Glomerular visceral epithelial cell (primary cell): ENCODE results near the gene NAA20.

Experiments used
- DNase-seq: peaks from one replicate; pipeline ENCODE4 v3.0.0-alpha.2; 2016; ENCODE audit errors: extremely low spot score

The NAA20 gene

GRCh38 chr20:20073801-20074371, 56.7 kb downstream of the NAA20 start:
- DNase-seq, result no peak

DNA sequence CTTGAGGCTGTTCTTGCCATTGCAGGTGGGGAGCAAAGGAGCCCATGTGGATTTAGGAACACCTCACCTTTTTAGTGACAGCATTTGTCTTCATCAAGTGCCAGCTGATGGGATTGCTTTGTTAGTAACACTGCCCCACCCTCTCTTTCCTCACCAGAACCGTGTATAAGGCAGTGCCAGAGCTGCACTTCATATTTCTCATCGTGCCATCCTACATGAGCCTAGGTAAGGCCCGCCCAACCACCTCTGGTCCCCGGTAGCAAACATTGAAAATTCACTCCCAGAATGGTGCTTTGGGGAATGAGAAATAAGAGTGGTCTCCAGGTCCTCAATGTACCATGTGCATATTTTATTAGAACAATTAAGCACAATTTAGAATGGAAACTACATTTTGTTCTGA, 57.9 kb downstream of the NAA20 start:
- DNase-seq, result no peak

GRCh38 chr20:20076297-20077065, 59.3 kb downstream of the NAA20 start:
- peak; percentile 35 for DNase-seq

DNA sequence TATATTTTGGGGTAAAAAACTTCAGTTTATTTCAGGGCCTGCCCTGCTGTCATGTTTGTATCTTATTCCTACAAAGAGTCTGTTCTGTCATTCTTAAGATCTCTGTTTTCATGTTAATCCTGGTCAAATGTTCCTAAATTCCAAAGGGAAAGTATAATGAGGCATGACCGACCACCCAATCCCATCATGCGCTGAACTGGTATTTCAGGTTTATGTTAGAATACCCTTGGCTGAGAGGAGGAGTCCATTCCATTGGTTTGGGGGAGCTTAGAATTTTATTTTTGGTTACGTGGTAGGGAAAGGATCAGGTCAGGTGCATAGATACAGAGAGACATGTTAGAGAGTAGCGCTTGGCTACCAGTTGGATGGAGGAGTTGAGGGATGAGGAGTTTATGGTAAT, 60.9 kb downstream of the NAA20 start:
- no peak for DNase-seq

DNA sequence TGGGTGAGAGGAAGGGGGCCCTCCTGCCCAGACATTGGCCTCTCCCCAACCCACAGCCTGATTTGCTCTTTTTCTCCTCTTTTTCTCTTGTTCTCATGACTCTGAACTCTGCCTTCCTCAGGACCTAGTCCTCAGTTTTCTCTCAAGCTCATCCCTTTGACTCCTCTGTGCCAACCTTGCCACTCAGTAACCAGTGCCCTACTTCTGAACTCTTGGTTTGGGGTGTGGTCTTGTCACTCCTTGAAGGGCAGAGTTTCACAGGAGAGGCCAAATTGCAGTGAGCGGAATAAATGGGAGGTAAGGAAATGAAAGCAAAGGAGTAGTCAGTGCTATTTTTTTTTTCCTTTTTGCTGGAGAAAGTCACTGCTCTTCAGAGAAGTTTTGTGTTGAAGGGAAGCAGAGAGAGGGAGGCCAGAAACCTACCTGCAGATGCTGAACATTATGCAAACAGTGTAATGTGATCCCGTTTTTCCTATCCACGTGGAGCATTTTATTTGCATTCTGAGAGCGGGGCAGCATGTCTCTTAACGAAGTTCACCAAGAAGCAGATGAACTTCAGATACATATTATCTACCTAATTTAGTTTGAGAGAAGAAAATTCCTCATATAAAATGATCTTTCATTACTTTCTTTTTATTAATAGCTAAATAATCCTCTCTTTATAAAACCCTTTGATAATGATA, 62.1 kb downstream of the NAA20 start:
- no peak for DNase-seq
